Measurements from ENCODE around the gene HLA-DQA1.
"Not testable (repeated sequence)": the region's sequence is repeated elsewhere in the genome, so short reads cannot be mapped to it uniquely, and the experiment has no call there.

- TF ChIP-seq CTCF (IDR thresholded peaks at IDR 0.05; ENCODE audit: insufficient read depth, low read length, poor library complexity, severe bottlenecking); EZH2phosphoT487 (conservative IDR thresholded peaks at IDR 0.05; ENCODE audit: low read length): not testable (repeated sequence)
Measured at GRCh38 chr6:32641785-32642719, 4.8 kb downstream of the HLA-DQA1 start.
